GM12865 (cell line): ENCODE data around the gene SAMD4B.

Source experiments
- DNase-seq: peaks from one replicate; pipeline ENCODE4 v3.0.0; 2010; ENCODE audit warnings: low read depth
- H3K4me3 ChIP-seq: 2 replicates; pipeline ENCODE4 v1.5.1; 2011; ENCODE audit warnings: mild to moderate bottlenecking, low read depth, low read length, control low read depth
- CTCF ChIP-seq: IDR thresholded peaks from 2 replicates; pipeline ENCODE4 v1.5.1; 2011; ENCODE audit warnings: low read length, control low read depth, low read depth, inconsistent platforms; ENCODE audit not compliant: insufficient read depth; ENCODE audit errors: missing control alignments

Gene SAMD4B

GRCh38 chr19:39350156-39350555 lies 7.9 kb downstream of the SAMD4B start:
- DNase-seq = no peak

GRCh38 chr19:39351537-39352064 lies 9.4 kb downstream of the SAMD4B start:
- H3K4me3 ChIP-seq = no peak overlapping the region
- TF ChIP-seq CTCF = peak; percentile 22
- peak; percentile 90 for DNase-seq

More at GRCh38 chr19:39350156-39350555, 7.9 kb downstream of the SAMD4B start:
- no peak for TF ChIP-seq CTCF
- no peak overlapping the region for H3K4me3 ChIP-seq

- H3K4me3 ChIP-seq = no peak overlapping the region
- TF ChIP-seq CTCF = no peak
- DNase-seq = no peak
These were observed 10.4 kb downstream of the SAMD4B start for GRCh38 chr19:39352381-39353255.

- DNase-seq = no peak
- no peak overlapping the region for H3K4me3 ChIP-seq
- no peak for TF ChIP-seq CTCF
These were observed 13.0 kb downstream of the SAMD4B start for GRCh38 chr19:39355253-39355652.

GRCh38 chr19:39356073-39356472 lies 13.9 kb downstream of the SAMD4B start:
- no peak for TF ChIP-seq CTCF
- no peak overlapping the region for H3K4me3 ChIP-seq
- DNase-seq = no peak

GRCh38 chr19:39356647-39357046 lies 14.4 kb downstream of the SAMD4B start:
- no peak for DNase-seq
- no peak for TF ChIP-seq CTCF
- H3K4me3 ChIP-seq = no peak overlapping the region

GRCh38 chr19:39359026-39359425 lies 16.8 kb downstream of the SAMD4B start:
- TF ChIP-seq CTCF = no peak
- DNase-seq = no peak
- H3K4me3 ChIP-seq = no peak overlapping the region
